K562 (cell line): ENCODE measurements around the gene CD4. TPM values are rescaled to one million over a fixed set of nuclear protein-coding genes. Genes with fewer than 3 reads are reported as not detected.
"Not testable (repeated sequence)": the region's sequence is repeated elsewhere in the genome, so short reads cannot be mapped to it uniquely, and the experiment has no call there.

Experiments used
- ATAC-seq: fragments of 200-7000 bp; cut with Tn5 transposase; 3 replicates; pipeline ENCODE4 v1.9.1; 2020; ENCODE audit warnings: moderate library complexity
- BruUV-seq: library from RNA; stranded (reverse); fragments of 400-500 nt; replicated peaks from 2 replicates; lab custom pipeline; 2021; lab: Mats Ljungman, UMichigan
- CTCF ChIA-PET: fragments of 300-600 bp; formaldehyde crosslinking; extraction: SDS; loops from one replicate; lab custom pipeline; 2021; ENCODE audit warnings: low intra/inter-chr PET ratio; lab: Yijun Ruan, JAX
- POLR2A ChIA-PET: fragments of 300-600, 350-650 bp; sonication (Branson Sonifier 250); formaldehyde crosslinking; extraction: SDS; loops from one replicate; lab custom pipeline; 2021; ENCODE audit warnings: antibody characterized with exemption, inconsistent platforms; lab: Yijun Ruan, JAX
- DNase-seq, 4 experiments: peaks; one replicate each; pipeline versions ENCODE4 v3.0.0 to v3.0.0-alpha.2; 2011 to 2018; ENCODE audit warnings: low spot score in 3 of 4, mixed read lengths in 3 of 4; ENCODE audit errors: extremely low read depth in 1 of 4
- FAIRE-seq: peaks from 2 replicates; lab custom pipeline; 2011; peaks lifted over from hg19 to GRCh38; lab: Jason Lieb, UNC
- H2AFZ ChIP-seq: 2 replicates; pipeline ENCODE4 v1.6.0; 2011; ENCODE audit warnings: low read depth, low read length, control low read depth, inconsistent platforms
- H3K27ac ChIP-seq: fragments of 200-600 bp; 3 replicates; pipeline ENCODE4 v1.8.0; 2011; ENCODE audit warnings: low read depth, mild to moderate bottlenecking, control low read depth, inconsistent platforms, low read length, moderate library complexity, mixed read lengths; ENCODE audit errors: extremely low read depth
- H3K27me3 ChIP-seq, 2 experiments: fragments of 300-600 bp in 1 of 2; 2 replicates in 1 of 2; 3 replicates in 1 of 2; pipeline versions ENCODE4 v1.6.0 to v1.8.0; 2011; ENCODE audit warnings: inconsistent platforms in 2 of 2, low read length in 2 of 2, mild to moderate bottlenecking in 1 of 2, mixed read lengths in 1 of 2, moderate library complexity in 1 of 2; ENCODE audit not compliant: control insufficient read depth in 2 of 2, insufficient read depth in 2 of 2
- H3K36me3 ChIP-seq: fragments of 300-600 bp; 3 replicates; pipeline ENCODE4 v1.8.0; 2011; ENCODE audit warnings: mild to moderate bottlenecking, low read length, inconsistent platforms; ENCODE audit not compliant: control insufficient read depth, insufficient read depth
- H3K4me1 ChIP-seq, 2 experiments: fragments of 200-600 bp in 1 of 2; replicated peaks in 1 of 2; 2 replicates in 1 of 2; 3 replicates in 1 of 2; pipeline versions ENCODE4 v1.5.1 to v1.8.0; 2011; ENCODE audit warnings: inconsistent platforms in 2 of 2, low read length in 2 of 2, mild to moderate bottlenecking in 1 of 2, mixed read lengths in 1 of 2, moderate library complexity in 1 of 2; ENCODE audit not compliant: control insufficient read depth in 2 of 2, insufficient read depth in 2 of 2
- H3K4me2 ChIP-seq: 2 replicates; pipeline ENCODE4 v1.6.1; 2011; ENCODE audit warnings: low read length, control low read depth, inconsistent platforms, mixed read lengths; ENCODE audit not compliant: insufficient read depth
- H3K4me3 ChIP-seq: fragments of 200-600 bp; sonication (generic), shearing (Covaris generic); 2 replicates; pipeline ENCODE4 v1.5.1; 2016; ENCODE audit warnings: control low read depth, inconsistent platforms
- H3K79me2 ChIP-seq: fragments of 200-600 bp; 3 replicates; pipeline ENCODE4 v1.8.0; 2011; ENCODE audit warnings: low read length, inconsistent platforms; ENCODE audit not compliant: control insufficient read depth, insufficient read depth
- H3K9ac ChIP-seq, 2 experiments: 2 replicates each; pipeline versions ENCODE4 v1.6.0 to v1.6.1; 2011; ENCODE audit warnings: low read depth in 2 of 2, low read length in 2 of 2, control low read depth in 1 of 2, inconsistent platforms in 1 of 2, mild to moderate bottlenecking in 1 of 2, mixed read lengths in 1 of 2; ENCODE audit not compliant: insufficient read depth in 1 of 2
- H3K9me1 ChIP-seq: one replicate; pipeline ENCODE4 v1.6.0; 2011; ENCODE audit warnings: inconsistent platforms, mild to moderate bottlenecking, low read length, moderate library complexity; ENCODE audit not compliant: control insufficient read depth, insufficient read depth
- H3K9me3 ChIP-seq: replicated peaks from 2 replicates; pipeline ENCODE4 v1.5.1; 2011; ENCODE audit warnings: low read depth, low read length, inconsistent platforms; ENCODE audit not compliant: control insufficient read depth, insufficient read depth
- H4K20me1 ChIP-seq: replicated peaks from 2 replicates; pipeline ENCODE4 v1.6.1; 2011; ENCODE audit warnings: low read length, inconsistent platforms, mixed read lengths; ENCODE audit not compliant: control insufficient read depth, insufficient read depth
- CBFA2T3 ChIP-seq: fragments of 450-650 bp; IDR thresholded peaks from 2 replicates; pipeline ENCODE4 v1.6.1; 2017
- TRIM24 ChIP-seq, 2 experiments: fragments of 450-650 bp; IDR thresholded peaks; 2 replicates each; pipeline ENCODE4 v1.6.1; 2016
- TRIM28 ChIP-seq: fragments of 450-650 bp; IDR thresholded peaks from 2 replicates; pipeline ENCODE4 v1.6.1; 2017
- ZFP36 ChIP-seq: fragments of 150-350 bp; IDR thresholded peaks from 2 replicates; pipeline ENCODE4 v1.6.1; 2018; ENCODE audit warnings: low read length, low read depth; ENCODE audit not compliant: partially characterized antibody
- ZNF431 ChIP-seq: sonication (generic); formaldehyde crosslinking; IDR thresholded peaks from 2 replicates; pipeline ENCODE4 v1.8.0; 2022; ENCODE audit warnings: mild to moderate bottlenecking, missing genetic modification reagents
- WGBS: fragments of 100-300 bp; shearing (Covaris generic); methylation state at CpG from one replicate; pipeline ENCODE4 v1.1.6; 2016; ENCODE audit warnings: low coverage, mixed read lengths; ENCODE audit not compliant: insufficient coverage; ENCODE audit errors: missing lambda C conversion rate; 5-methylcytosine and 5-hydroxymethylcytosine counted together
- in situ Hi-C: fragments of 300-500 bp; cut with MboI; formaldehyde crosslinking; loops from 4 replicates; pipeline ENCODE4 v1.15.0; 2018; ENCODE audit warnings: inconsistent platforms, mixed read lengths
- intact Hi-C: fragments of 100-400 bp; cut with micrococcal nuclease; formaldehyde crosslinking; loops from 2 replicates; pipeline ENCODE4 v1.14.2; 2022
- polyA plus RNA-seq, 8 experiments: library from polyadenylated mRNA; depleted of rRNA in 4 of 8; stranded (reverse) in 5 of 8; unstranded in 3 of 8; fragments of >200 nt; fragmentation: Nextera tagmentation in 2 of 8; fragmentation: Illumina TruSeq in 1 of 8; extraction: Ambion mirVana in 2 of 8; extraction: Trizol in 1 of 8; gene quantifications; 2 replicates each; pipeline versions ENCODE4 v1.2.1 to v1.2.3, GENCODE V29; 2011 to 2014; ENCODE audit warnings: inconsistent platforms in 1 of 8, missing spikeins in 1 of 8
- total RNA-seq, 7 experiments: library from RNA; depleted of rRNA in 6 of 7; stranded (reverse); fragments of >200 nt in 6 of 7; fragmentation: Illumina TruSeq in 2 of 7; extraction: Trizol in 2 of 7; gene quantifications; 2 replicates each; pipeline versions ENCODE4 v1.2.1 to v1.2.3, GENCODE V29; 2011 to 2021; ENCODE audit warnings: low replicate concordance in 1 of 7

The CD4 gene
- total and polyA plus RNA-seq, 9 of the 15 experiments (the other 6 are each of a cell fraction or from before 2014, with no cell fraction given), result 0.06 to 0.27 (median 0.09) TPM; not detected in 5

GRCh38 chr12:6743300-6743699 is 46.0 kb upstream of the CD4 start:
- H3K4me3 ChIP-seq, in situ Hi-C loops, H3K27me3 ChIP-seq, DNase-seq, H3K4me2 ChIP-seq, BruUV-seq, H3K9me3 ChIP-seq, CTCF ChIA-PET, intact Hi-C loops, H4K20me1 ChIP-seq, FAIRE-seq, H3K27ac ChIP-seq, H3K79me2 ChIP-seq, H3K9ac ChIP-seq, H2AFZ ChIP-seq, ATAC-seq, H3K9me1 ChIP-seq: not testable (repeated sequence)
- H3K4me1 ChIP-seq, result peaks cover 10 to 21% of the 10 kb centered on the region in 2 experiments; a peak in 3 of 5 replicates
- 15% methylated on average over 7 of the region's 7 CpGs for WGBS
- POLR2A ChIA-PET, result interaction anchor here (0.6 to 0.9 kb wide), 2 partner anchors 124 to 273 kb away, joined by 3 read pairs; partner anchors contain the start of genes TPI1 and VAMP1
- TF ChIP-seq ZFP36 (peak; percentile 73), ZNF431 (peak; percentile 32; the same call in 1 of the 2 replicates), CBFA2T3 (peak; percentile 25; the same call in 1 of the 2 replicates), TRIM28 (peak; percentile 32; the same call in 1 of the 2 replicates), TRIM24 (IDR thresholded peaks at IDR 0.05) (peak in 1 of 2 experiments; percentile 33; a peak in 1 of 4 replicates)
- H3K36me3 ChIP-seq, result peaks cover 26% of the 10 kb centered on the region; the same call in 2 of the 3 replicates
